Activated T-cell treated with anti-CD3 and anti-CD28 coated beads, Interleukin-2, amount 50 U/mL, for 1 hour (primary cell): ENCODE measurements around the gene HHIPL1.

Experiments used
- DNase-seq: peaks from one replicate; pipeline ENCODE4 v3.0.0-alpha.2; 2020

The HHIPL1 gene

GRCh38 chr14:99662846-99663245, 17.9 kb downstream of the HHIPL1 start:
- no peak for DNase-seq

GRCh38 chr14:99663386-99664057, 18.6 kb downstream of the HHIPL1 start:
- no peak for DNase-seq

- DNase-seq: no peak
Observed at GRCh38 chr14:99664058-99664936, 19.4 kb downstream of the HHIPL1 start.

GRCh38 chr14:99664937-99665273, 20.0 kb downstream of the HHIPL1 start:
- no peak for DNase-seq

- DNase-seq: no peak
Observed at GRCh38 chr14:99666533-99666932, 21.6 kb downstream of the HHIPL1 start.

GRCh38 chr14:99667045-99667444, 22.1 kb downstream of the HHIPL1 start:
- DNase-seq: no peak

GRCh38 chr14:99667821-99668220, 22.9 kb downstream of the HHIPL1 start:
- no peak for DNase-seq

- DNase-seq: no peak
Observed at GRCh38 chr14:99668307-99669295, 23.7 kb downstream of the HHIPL1 start.

GRCh38 chr14:99670361-99671234, 25.7 kb downstream of the HHIPL1 start:
- DNase-seq: no peak

- DNase-seq: no peak
Observed at GRCh38 chr14:99671235-99672224, 26.6 kb downstream of the HHIPL1 start.

GRCh38 chr14:99672506-99673304, 27.8 kb downstream of the HHIPL1 start:
- no peak for DNase-seq

GRCh38 chr14:99673305-99674063, 28.6 kb downstream of the HHIPL1 start:
- DNase-seq: no peak

- DNase-seq: no peak
Observed at GRCh38 chr14:99674064-99674650, 29.2 kb downstream of the HHIPL1 start.

- DNase-seq: no peak
Observed at GRCh38 chr14:99674776-99675381, 29.9 kb downstream of the HHIPL1 start.

GRCh38 chr14:99675382-99675835, 30.5 kb downstream of the HHIPL1 start:
- DNase-seq: no peak

GRCh38 chr14:99675951-99676350, 31.0 kb downstream of the HHIPL1 start:
- DNase-seq: no peak

GRCh38 chr14:99676657-99677056, 31.7 kb downstream of the HHIPL1 start:
- DNase-seq: no peak
